ENCODE measurements around the gene INPP4B. TPM values are rescaled to one million over a fixed set of nuclear protein-coding genes. Genes with fewer than 3 reads are reported as not detected.

The INPP4B gene
- total and polyA plus RNA-seq, 3 donors from 2014 or later = 23.2 to 64.5 (median 55.2) TPM

DNA sequence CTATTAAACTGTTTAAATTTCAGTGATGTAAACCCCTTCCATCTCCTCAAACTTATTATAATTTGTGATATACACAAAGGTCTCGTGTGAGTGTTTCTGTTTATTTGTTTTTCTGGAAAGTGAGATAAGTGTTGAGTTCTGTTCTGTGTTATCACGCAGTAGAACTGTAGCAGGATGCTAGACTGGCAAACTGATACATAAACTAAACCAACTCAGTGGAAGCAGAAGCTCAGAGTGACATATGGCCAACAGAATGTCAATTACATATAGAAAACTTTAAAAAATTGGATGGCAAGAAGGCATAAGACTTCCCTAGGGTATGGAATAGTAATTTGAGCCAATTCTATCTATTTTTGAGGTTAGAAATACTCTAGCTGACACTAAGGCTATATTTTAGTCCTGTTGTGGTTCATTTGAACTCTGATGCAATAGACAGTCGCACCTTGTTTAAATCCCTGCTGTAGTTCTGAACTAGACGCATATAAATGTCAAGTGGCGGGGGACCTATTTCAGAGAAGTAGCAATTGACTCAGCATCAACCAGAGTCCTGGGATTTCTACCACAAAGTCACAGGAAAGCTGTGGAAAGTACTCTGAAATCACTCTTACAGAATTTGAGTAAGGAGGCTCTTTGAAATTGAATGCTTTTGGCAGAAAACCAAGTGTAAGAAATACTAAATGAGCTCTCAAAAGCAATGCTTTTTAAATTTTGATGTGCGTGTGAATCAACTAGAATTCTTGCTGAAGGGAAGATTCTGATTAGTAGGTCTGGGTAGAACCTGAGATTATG lies 294.4 kb downstream of the INPP4B start:
- 84 to 86% methylated on average over 6 of the region's 6 CpGs for WGBS, 2 donors
- H3K4me3 ChIP-seq = no peak overlapping the region
- no peak for DNase-seq
- H3K9me3 ChIP-seq = no peaks in the 10 kb centered on the region
- H3K4me1 ChIP-seq = no peaks in the 10 kb centered on the region
- no peaks in the 10 kb centered on the region for H3K27me3 ChIP-seq
- H3K36me3 ChIP-seq (ENCODE audit: low read depth, missing control alignments) = no peaks in the 10 kb centered on the region
- H3K27ac ChIP-seq = no peak overlapping the region
- TF ChIP-seq POLR2A (IDR thresholded peaks at IDR 0.05) = no peak
- no peak for TF ChIP-seq CTCF (IDR thresholded peaks at IDR 0.05)
- intact Hi-C loops (cut with DNase I; ENCODE audit: low total_unique reads) = no loop called here

- Histone ChIP-seq H3K36me3 (ENCODE audit: low read depth, missing control alignments) (no peaks in the 10 kb centered on the region), H3K4me3 (no peak overlapping the region), H3K27me3 (no peaks in the 10 kb centered on the region), H3K4me1 (no peaks in the 10 kb centered on the region), H3K9me3 (no peaks in the 10 kb centered on the region), H3K27ac (no peak overlapping the region)
- TF ChIP-seq CTCF (IDR thresholded peaks at IDR 0.05) (no peak), POLR2A (IDR thresholded peaks at IDR 0.05) (no peak)
- DNase-seq = no peak
- intact Hi-C loops (cut with DNase I; ENCODE audit: low total_unique reads) = no loop called here
- 82 to 85% methylated on average over 5 of the region's 5 CpGs for WGBS, 2 donors
Observed at GRCh38 chr4:142550965-142551364, 295.1 kb downstream of the INPP4B start.

- no peak overlapping the region for H3K4me3 ChIP-seq
- DNase-seq = no peak
- TF ChIP-seq POLR2A (IDR thresholded peaks at IDR 0.05) = no peak
- no peaks in the 10 kb centered on the region for H3K4me1 ChIP-seq
- no peaks in the 10 kb centered on the region for H3K9me3 ChIP-seq
- WGBS, 2 donors = 60 to 81% methylated on average over 1 of the region's 1 CpG
- no peak overlapping the region for H3K27ac ChIP-seq
- no peaks in the 10 kb centered on the region for H3K36me3 ChIP-seq (ENCODE audit: low read depth, missing control alignments)
- intact Hi-C loops (cut with DNase I; ENCODE audit: low total_unique reads) = no loop called here
- H3K27me3 ChIP-seq = no peaks in the 10 kb centered on the region
Observed at GRCh38 chr4:142549726-142550463, 296.2 kb downstream of the INPP4B start.

GRCh38 chr4:142549248-142549647 lies 296.9 kb downstream of the INPP4B start:
- 86 to 100% methylated on average over 3 of the region's 3 CpGs for WGBS, 2 donors
- Histone ChIP-seq H3K27me3 (no peaks in the 10 kb centered on the region), H3K9me3 (no peaks in the 10 kb centered on the region), H3K36me3 (ENCODE audit: low read depth, missing control alignments) (no peaks in the 10 kb centered on the region), H3K27ac (no peak overlapping the region), H3K4me3 (no peak overlapping the region), H3K4me1 (no peaks in the 10 kb centered on the region)
- intact Hi-C loops (cut with DNase I; ENCODE audit: low total_unique reads) = no loop called here
- DNase-seq = no peak
- no peak for TF ChIP-seq CTCF (IDR thresholded peaks at IDR 0.05)
- TF ChIP-seq POLR2A (IDR thresholded peaks at IDR 0.05) = no peak

DNA sequence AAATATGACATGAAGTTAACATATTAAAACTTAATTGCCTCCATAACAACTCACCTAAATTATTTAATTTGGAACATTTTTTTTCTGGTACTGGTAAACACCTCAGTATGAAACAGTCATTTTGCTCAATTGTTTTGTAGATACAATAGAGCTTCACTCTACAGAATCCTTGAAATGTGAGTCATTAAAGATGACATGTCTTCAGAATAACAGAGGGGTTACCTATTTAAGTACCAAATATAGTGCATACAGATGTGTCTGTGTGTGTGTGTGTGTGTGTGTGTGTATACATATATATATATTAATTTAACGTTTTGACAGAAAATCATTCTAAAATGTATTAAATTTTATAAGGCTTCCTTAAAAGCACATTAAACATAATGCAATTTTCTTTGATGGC lies 297.6 kb downstream of the INPP4B start:
- H3K9me3 ChIP-seq = no peaks in the 10 kb centered on the region
- no peaks in the 10 kb centered on the region for H3K27me3 ChIP-seq
- no peak for TF ChIP-seq POLR2A (IDR thresholded peaks at IDR 0.05)
- TF ChIP-seq CTCF (IDR thresholded peaks at IDR 0.05) = no peak
- no peaks in the 10 kb centered on the region for H3K4me1 ChIP-seq
- no peak for DNase-seq
- H3K4me3 ChIP-seq = no peak overlapping the region
- 0% methylated on average over 1 of the region's 1 CpG for WGBS, 2 donors
- intact Hi-C loops (cut with DNase I; ENCODE audit: low total_unique reads) = no loop called here
- no peak overlapping the region for H3K27ac ChIP-seq
- no peaks in the 10 kb centered on the region for H3K36me3 ChIP-seq (ENCODE audit: low read depth, missing control alignments)

Data from testis (tissue), 3 donors.